HFF-Myc (cell line): ENCODE results near the gene BMP2K.

Experiments used
- DNase-seq: peaks from one replicate; pipeline ENCODE4 v3.0.0-alpha.2; 2011; ENCODE audit warnings: low read depth; ENCODE audit errors: extremely low read depth
- H3K4me3 ChIP-seq: replicated peaks from 2 replicates; pipeline ENCODE4 v1.5.1; 2011; ENCODE audit warnings: low read depth, mild to moderate bottlenecking, control low read depth, low read length
- TF ChIP-seq, protein P1 (sequence below): IDR thresholded peaks from 2 replicates; pipeline ENCODE4 v1.5.1; 2012; ENCODE audit warnings: mild to moderate bottlenecking, low read depth, low read length, control low read depth; ENCODE audit errors: missing control alignments

Gene BMP2K

GRCh38 chr4:78763251-78763650 is 12.9 kb upstream of the BMP2K start:
- no peak for DNase-seq
- H3K4me3 ChIP-seq, result no peak overlapping the region
- TF ChIP-seq, protein P1, sequence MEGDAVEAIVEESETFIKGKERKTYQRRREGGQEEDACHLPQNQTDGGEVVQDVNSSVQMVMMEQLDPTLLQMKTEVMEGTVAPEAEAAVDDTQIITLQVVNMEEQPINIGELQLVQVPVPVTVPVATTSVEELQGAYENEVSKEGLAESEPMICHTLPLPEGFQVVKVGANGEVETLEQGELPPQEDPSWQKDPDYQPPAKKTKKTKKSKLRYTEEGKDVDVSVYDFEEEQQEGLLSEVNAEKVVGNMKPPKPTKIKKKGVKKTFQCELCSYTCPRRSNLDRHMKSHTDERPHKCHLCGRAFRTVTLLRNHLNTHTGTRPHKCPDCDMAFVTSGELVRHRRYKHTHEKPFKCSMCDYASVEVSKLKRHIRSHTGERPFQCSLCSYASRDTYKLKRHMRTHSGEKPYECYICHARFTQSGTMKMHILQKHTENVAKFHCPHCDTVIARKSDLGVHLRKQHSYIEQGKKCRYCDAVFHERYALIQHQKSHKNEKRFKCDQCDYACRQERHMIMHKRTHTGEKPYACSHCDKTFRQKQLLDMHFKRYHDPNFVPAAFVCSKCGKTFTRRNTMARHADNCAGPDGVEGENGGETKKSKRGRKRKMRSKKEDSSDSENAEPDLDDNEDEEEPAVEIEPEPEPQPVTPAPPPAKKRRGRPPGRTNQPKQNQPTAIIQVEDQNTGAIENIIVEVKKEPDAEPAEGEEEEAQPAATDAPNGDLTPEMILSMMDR, result no peak

DNA sequence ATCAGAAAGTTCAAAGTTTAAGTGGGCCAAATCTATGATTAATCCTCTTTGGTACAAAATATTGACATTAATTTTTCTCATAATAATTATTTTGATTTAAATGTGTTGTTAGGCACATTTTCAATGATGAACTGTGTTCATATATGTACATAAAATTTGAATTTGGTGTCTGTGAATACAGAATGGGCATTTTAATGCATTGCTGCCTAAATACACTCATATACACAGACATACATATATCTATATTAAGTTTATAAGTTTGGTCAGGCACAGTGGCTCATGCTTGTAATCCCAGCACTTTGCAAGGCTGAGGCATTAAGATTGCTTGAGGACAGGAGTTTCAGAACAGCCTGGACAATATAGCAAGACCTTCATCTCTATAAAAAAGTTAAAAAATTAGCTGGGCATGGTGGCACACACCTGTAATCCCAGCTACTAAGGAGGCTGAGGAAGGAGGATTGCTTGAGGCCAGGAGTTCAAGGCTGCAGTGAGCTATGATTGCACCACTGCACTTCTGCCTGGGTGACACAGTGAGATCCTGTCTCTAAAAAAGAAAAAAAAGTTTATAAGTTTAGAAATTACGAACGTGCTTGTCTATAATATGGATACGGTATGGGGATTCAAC is 12.3 kb upstream of the BMP2K start:
- DNase-seq, result no peak
- H3K4me3 ChIP-seq, result no peak overlapping the region
- TF ChIP-seq, protein P1, result no peak

- H3K4me3 ChIP-seq, result no peak overlapping the region
- DNase-seq, result no peak
- TF ChIP-seq, protein P1, result no peak
These were observed 11.6 kb upstream of the BMP2K start for GRCh38 chr4:78764498-78764961.

- no peak overlapping the region for H3K4me3 ChIP-seq
- no peak for DNase-seq
- TF ChIP-seq, protein P1, result no peak
These were observed 10.6 kb upstream of the BMP2K start for GRCh38 chr4:78765432-78766006.

DNA sequence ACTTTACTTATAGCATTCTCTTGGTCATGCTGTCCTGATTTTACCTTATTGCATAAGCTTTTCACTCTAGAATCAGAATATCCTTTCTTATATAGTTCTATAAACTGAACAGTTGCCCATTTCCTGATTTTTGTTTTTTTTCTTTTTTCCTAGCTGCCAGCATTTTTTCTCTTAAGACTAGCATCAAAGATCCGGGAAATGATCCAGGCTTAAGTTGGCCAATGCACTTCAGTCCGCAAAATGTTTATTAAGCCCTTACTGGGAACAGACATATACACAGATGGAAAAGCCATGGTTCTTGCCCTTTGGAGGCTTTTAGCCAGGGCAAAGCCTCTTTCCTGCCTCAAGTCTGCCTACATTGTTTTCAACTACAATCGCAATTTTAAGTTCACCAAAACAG is 10.1 kb upstream of the BMP2K start:
- H3K4me3 ChIP-seq, result no peak overlapping the region
- TF ChIP-seq, protein P1, result no peak
- no peak for DNase-seq

DNA sequence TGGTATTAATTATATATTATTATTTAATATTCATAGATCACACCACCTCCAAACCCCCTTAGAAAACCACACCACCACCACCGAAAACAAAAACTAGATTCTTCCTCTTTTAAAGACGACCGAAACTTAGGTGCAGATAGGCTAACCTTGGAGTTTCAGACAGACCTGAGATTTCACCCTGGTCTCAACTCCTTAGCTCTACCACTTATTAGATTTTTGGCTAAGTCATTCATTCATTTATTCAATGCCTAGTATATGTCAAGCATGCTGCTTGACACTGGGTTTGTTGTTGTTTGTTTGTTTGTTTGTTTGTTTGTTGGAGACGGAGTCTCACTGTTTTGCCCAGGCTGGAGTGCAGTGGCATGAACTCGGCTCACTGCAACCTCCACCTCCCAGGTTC is 9.5 kb upstream of the BMP2K start:
- no peak overlapping the region for H3K4me3 ChIP-seq
- TF ChIP-seq, protein P1, result no peak
- DNase-seq, result no peak
